GM21447 (cell line): ENCODE measurements around the gene GPRC5C.

Experiments used
- ATAC-seq: cut with Tn5 transposase; IDR thresholded peaks from one replicate; pipeline ENCODE4 v1.9.1; 2021; ENCODE audit not compliant: unreplicated experiment

GPRC5C gene

DNA sequence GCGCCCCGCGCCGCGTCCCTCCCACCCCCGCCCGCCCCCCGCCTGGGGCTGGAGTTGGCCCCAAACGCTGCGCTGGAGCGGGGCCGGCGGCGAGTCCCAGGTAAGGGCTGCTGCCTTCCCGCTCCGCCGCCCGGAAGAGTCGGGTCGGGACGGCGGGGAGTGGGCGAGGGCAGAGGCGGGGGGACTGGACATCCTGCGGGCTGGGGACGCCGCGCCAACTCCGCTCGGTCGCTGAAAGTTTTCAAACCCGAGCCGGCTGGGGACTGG, 469 bp downstream of the GPRC5C start:
- ATAC-seq: no peak

DNA sequence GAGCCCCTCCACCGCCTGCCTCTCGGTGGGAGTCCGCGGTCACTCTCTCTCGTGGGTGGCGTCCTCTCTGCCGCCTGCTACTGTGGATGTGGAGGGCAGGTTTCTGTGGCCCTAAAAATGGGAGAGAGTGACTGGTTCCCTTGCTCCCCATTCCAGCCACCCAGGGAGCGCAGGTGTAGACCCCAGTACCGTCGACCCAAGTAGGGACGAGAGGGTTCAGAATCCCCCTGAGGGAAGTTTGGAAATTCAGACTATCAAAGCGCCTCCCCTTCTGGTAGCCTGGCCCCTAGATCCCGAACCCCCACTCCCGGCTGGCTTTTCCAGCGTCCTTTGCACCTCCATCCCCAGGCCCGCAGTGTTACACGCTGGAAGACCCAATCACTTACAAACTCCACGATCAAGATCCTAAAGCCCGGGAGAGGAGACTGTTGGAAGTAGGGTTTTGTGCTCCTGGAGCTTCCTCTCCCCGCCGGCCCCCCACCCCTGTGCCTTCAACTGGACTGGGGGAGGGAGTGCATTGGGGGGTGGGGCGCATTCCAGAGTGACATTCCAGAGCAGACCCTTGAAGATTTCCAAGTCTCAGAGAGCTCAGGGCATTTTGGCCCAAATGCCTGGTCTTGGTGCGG, 991 bp downstream of the GPRC5C start:
- ATAC-seq: no peak

DNA sequence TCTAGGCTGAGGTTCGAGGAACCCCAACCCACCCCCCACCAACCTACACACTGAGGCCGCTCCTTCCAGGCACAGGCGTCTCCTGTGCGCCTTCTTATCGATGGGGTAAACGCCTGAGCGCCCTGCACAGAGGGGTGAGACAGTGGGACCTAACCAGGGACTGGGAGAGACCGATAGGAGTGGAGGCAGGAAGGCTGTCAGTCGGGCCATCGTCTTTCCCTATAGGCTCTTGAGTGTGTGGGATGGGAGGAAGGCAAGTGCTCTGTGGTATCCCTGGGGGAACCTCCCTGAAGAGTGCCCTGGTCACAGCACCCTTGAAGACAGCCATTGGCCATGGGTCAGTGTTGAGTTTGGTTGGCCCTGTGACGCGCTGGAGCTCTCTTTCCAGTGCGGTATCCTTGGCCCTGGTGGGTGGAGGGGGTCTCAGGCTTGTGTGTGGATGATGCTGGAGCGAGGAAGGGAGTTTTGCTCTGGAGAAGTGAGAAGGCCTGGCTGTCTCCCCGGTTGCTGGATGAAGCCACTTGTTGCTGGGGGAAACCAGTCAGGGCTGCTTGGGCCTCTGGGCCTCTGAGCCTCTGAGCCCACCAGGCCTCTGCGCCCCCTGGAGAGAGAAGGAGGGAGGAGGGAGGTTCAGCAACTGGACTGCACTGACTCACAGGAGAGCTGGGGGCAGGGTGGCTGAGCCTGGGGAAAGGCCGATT, 1.7 kb downstream of the GPRC5C start:
- ATAC-seq: no peak

DNA sequence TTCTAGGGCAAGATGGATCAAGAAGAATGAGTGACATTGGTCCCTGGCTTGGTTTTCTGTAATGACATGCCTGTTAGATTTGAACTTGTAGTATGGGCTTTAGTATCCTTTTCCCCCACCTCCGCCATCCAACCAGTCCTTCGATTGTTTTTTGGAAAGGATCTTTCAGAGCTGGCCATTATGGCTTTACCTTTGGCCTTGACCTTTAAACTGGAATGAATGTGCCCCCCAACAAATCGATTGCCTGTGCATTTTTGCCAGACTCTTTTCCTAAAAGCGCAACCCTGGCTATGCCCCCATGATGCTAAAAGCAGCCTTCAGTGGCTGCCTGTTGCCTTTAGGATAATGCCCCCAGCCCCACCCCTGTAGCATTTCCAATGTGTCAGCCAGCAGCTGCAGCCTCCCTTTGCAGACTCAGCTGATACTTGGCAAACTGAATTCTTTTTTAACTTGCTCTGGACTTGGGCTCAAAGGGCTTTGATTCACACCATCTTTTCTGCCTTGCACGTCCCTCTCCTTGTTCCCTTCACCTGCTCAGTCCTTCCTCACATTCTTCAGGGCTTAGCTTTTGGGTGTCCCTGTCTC, 4.0 kb downstream of the GPRC5C start:
- ATAC-seq: no peak

DNA sequence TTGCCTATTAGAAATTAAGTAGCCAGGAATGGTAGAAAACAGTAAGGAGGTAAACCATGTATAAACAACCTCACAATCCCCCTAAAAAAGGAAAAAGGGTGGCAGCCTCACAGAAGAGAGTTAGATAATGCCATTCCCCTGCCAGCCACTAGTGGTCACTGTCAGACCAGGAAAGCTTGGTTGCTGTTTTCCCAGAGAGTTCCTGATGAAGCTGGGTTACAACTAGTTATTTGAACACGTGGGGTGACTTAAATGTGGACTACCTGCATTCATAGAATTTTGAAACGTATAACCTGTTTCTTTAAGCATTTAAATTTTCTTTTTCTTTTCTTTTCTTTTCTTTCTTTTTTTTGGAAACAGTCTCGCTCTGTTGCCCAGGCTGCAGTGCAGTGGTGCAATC, 5.8 kb downstream of the GPRC5C start:
- ATAC-seq: no peak

DNA sequence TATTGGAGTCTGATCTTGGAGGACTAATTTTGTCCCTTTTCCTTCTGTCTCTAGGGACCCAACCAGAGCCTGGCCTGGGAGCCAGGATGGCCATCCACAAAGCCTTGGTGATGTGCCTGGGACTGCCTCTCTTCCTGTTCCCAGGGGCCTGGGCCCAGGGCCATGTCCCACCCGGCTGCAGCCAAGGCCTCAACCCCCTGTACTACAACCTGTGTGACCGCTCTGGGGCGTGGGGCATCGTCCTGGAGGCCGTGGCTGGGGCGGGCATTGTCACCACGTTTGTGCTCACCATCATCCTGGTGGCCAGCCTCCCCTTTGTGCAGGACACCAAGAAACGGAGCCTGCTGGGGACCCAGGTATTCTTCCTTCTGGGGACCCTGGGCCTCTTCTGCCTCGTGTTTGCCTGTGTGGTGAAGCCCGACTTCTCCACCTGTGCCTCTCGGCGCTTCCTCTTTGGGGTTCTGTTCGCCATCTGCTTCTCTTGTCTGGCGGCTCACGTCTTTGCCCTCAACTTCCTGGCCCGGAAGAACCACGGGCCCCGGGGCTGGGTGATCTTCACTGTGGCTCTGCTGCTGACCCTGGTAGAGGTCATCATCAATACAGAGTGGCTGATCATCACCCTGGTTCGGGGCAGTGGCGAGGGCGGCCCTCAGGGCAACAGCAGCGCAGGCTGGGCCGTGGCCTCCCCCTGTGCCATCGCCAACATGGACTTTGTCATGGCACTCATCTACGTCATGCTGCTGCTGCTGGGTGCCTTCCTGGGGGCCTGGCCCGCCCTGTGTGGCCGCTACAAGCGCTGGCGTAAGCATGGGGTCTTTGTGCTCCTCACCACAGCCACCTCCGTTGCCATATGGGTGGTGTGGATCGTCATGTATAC, 8.0 kb downstream of the GPRC5C start:
- ATAC-seq: no peak

DNA sequence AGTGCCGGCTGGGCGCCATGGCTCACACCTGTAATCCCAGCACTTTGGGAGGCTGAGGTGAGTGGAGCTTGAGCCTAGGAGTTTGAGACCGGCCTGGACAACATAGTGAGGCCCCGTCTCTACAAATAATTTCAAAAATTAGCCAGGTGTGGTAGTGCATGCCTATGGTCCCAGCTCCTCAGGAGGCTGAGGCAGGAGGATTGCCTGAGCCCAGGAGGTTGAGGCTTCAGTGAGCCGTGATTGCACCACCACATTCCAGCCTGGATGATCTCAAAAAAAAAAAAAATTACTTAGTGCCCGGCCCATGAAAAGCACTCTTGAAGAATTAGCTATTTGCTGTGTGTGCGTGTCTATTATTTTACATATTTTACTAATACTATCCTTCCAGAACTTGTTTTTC, 9.6 kb downstream of the GPRC5C start:
- no peak for ATAC-seq

DNA sequence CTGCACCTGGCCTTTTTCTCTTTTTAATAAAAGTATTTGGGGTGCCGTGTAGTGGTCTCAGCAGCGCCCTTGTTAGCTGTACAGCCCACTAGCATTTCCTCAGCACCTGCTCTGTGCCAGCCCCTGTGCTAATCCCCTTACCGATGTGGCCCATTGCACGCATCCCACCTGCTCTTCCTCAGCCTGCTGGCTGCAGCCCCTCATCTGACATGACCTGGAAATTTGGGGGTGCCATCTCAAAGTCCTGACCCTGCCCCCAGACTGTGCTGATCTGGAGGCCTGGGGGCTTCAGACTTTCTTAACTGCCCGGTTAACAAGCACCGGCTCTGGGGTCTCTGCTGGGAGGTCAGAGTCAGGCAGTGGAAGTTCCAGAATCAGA, 10.4 kb downstream of the GPRC5C start:
- no peak for ATAC-seq

DNA sequence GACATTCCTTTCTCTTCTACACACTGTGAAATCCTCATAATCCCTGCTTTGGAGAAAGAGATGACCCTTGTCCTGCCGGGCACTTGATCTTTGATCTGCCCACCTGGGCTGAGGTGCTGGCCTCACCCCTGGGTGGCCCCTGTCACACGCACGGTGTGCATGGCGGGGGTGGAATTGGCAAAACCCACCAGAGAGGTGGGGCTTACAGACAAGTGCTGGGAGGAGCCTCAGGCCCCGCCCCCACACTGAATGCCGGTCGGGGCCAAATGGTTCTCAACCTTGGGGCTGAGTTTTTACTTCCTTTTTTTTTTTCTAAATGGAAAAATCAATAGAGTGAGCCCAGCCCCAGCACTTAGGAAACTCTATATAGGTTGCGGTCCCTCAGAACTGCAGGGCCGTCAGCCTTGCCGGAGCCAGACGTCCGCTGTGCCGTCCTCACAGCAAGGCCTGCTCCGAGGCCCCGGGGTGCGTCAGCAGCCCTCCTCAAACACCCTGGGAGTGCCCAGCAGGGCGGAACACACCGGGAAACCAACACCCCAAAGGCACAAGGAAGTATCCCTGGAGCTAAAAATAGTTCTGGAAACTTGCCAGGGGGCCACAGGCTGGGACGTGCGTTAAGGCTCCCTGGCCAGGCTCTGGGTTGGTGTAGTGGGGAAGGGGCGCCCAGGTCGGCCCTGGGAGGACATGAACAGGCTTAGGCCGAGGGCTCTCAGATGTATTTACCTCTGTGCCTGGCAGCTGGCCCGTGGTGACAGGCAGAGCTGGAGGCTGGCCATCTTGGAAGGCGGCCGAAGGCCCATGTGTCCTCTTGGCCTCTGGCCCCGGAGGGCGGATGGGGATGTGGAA, 11.0 kb downstream of the GPRC5C start:
- ATAC-seq: peak; percentile 75

DNA sequence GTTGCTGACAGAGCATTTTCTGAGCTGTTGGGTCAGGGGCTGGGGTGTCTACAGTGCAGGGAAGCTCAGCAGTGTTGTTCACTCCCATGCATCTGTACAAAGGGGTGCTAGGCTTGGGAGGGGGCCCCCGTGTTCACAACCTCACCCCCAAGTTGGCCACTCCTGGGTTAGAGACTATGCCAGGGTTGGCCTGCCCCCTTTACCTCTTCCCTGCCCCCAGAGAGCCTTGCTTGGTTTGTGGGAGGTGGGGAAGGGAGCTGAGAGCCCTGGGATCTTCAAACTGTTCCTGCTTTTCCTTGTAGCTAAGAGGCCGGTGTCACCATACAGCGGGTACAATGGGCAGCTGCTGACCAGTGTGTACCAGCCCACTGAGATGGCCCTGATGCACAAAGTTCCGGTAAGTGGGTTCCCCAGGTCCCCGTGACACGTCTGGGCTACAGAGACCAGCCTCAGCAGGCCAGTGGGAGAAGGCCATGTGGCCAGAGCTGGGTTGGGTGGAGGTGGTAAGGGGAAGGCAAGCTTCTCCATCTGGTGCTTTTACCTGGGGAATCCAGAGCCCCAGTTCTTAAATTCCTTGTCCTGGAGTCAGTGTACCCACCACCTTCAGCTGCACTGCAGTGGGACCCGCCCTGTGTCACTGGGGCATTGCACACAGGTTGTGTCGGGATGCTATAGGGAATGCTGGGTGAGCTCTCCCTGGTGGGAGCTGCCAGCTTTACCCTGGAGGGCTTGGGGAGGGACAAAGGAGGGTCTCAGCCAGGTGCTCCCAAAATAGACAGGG, 11.8 kb downstream of the GPRC5C start:
- no peak for ATAC-seq

DNA sequence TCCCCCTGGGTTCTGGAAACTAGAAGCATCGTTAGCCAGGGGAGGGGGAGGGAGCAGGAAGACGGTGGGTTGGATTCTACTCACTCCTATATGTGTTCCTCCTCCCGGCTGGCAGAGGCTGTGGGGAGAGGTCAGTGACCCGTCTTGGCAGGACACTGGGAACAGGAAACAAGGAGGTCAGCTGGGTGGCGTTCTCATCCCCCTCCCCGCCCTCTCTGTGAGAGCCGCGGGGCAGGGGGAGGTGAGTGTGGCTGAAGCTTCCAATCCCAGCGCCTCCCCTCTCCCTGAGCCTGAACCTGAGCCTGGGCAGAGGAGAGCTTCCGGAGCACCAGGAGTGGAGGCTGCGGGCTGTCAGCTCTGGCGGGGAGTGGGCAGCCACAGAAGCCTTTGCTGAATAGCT, 12.5 kb downstream of the GPRC5C start:
- no peak for ATAC-seq

DNA sequence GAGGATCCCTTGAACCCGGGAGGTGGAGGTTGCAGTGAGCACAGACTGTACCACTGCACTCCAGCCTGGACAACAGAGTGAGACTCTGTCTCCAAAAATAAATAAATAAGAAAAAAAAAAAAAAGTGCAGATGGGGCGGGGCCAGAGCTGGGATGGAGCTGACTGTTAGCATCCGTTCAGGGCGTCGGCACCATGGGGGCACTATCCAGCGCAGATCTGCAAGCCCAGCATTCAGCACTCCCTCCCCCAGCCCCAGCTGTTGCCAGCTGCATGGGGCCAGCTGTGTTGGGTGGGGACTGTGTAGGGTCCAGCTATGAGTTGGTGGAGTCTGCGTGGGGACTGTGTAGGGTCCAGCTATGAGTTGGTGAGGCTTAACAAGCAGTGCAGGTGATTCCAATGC, 13.3 kb downstream of the GPRC5C start:
- no peak for ATAC-seq

DNA sequence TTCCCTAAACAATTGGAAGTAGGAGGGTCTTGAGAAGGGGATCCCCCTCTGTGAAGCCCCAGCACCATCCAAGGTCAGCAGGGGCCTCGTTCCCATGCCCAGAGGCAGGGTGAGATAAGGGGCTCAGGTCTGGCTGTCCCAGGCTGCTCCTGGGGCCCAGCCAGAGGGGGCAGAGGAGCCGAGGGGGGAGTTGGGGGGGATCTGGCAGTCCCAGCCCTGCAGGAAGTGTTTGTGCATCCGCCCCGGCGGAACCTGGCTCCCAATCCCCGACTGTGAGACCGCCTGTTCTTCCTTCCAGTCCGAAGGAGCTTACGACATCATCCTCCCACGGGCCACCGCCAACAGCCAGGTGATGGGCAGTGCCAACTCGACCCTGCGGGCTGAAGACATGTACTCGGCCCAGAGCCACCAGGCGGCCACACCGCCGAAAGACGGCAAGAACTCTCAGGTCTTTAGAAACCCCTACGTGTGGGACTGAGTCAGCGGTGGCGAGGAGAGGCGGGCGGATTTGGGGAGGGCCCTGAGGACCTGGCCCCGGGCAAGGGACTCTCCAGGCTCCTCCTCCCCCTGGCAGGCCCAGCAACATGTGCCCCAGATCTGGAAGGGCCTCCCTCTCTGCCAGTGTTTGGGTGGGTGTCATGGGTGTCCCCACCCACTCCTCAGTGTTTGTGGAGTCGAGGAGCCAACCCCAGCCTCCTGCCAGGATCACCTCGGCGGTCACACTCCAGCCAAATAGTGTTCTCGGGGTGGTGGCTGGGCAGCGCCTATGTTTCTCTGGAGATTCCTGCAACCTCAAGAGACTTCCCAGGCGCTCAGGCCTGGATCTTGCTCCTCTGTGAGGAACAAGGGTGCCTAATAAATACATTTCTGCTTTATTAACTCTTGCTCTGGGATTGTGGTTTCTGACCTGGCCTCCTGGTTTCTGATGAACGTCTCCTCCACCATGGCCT, 14.9 kb downstream of the GPRC5C start:
- no peak for ATAC-seq

DNA sequence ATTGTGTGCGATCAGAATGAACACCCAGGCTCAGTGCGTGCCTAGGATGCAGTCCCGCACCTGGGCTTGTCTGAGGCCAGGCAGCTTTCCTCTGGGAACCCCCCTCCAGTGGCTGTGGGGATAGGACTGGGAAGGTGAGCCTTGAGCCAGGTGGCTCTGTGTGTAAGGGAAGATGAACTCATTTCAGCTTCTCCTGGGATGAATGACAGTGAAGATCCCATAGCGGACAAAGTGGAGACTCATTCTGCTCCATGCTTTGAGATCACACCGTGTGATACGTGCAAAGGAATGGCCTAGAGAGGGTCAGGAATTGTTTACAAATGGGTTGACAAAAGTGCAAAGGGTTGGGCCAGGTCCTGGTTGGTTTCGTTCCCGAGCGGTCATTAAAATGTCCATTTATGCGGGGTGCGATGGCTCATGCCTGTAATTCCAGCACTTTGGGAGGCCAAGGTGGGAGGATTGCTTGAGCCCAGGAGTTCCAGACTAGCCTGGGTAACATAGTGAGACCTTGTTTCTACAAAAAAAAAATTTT, 15.8 kb downstream of the GPRC5C start:
- no peak for ATAC-seq

DNA sequence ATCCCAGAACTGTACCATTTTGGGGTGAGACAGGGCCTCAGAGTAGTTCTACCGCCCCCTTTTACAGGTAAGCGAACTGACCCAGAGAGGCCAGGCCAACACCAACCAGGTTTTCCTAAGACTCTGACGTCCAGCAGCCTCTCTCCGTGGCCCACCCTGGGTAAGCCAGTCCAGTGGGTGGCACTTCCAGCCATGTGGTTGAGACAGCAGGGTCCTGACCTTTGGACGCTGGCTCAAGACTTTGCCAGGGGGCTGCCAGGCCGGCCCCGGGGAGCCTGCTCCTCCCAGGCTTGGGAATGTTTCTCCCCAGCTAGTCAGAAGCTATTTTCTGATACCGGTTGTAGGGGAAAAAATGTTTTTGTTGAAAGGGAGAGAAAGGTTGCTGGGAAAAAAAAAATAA, 16.9 kb downstream of the GPRC5C start:
- no peak for ATAC-seq

DNA sequence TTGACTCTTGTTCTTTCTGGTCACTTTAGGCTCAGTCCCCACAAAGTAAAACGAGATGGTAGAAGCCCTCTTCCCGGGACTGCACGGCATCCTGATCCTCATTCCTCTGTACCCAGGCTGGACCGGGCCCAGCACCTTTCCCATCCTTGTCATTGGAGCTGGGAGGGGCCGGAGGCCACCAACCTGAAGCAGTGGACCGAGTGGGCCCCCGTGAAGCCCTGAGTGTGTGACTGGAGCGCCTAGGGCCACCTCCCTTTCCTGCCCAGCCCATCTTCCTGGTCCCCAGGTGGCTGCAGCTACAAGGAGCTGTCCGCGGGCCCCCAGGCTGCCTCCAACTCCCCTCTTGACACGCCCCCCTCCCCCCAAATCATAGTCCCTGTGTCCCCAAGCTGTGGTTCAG, 17.4 kb downstream of the GPRC5C start:
- ATAC-seq: no peak

DNA sequence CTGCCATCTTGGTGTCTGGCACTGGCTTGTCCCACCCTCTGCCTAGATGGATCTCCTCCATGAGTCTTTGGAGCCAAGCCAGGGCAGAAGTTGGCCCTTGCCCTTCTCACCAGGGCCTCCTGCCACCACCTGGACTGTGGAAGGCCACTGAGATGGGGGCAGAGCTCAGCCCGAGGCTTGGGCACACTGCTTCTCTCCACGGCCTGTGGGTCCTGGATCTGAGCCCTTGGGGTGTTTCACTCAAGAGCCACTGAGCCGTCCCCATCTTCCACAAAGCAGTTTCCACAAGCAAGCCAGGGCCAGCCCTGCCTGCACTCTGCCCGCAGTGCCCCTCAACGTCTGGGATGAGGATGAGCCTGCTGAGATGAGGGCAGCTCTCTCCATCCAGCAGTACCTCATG, 17.9 kb downstream of the GPRC5C start:
- ATAC-seq: no peak

DNA sequence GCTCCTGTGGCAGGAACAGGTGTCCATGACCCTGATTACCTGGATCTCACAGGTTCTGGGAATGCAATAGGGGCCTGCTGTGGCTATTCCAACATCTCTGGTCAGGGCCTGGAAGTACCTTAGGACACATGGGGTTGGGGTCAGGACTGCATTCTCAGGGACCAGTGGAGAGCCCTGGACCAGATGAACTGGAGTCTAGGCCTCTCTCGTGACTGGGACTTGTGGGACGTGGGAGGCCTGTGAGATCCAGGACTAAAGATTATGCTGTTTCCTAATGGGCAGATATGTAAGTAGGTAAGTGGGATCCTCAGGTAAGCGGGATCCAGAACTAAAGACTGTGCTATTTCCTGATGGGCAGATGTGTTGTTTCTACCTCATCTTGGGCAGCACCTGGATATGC, 18.3 kb downstream of the GPRC5C start:
- ATAC-seq: no peak

DNA sequence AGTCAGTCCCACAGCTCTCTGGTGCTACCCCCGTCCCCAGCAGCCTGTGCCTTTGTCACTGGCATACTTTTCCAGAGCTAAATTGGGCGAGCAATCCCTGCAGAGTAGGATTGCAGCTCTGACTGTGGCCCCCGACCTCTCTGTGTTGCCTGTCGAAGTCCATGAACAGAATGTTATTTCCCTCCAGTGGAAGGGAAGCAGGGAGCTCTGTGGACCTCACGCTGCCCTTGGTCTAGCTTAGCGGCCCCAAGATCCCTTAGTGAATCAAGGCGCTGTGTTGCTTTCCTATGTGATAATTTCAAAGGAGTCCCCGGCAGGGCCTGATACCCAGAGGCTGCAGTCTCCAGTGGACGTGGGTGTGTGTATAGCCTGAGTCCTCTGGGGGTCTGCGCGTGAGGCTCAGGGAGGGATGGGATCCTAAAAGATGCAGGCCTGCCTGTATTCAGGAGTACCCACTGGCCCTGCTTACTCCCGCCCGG, 19.1 kb downstream of the GPRC5C start:
- no peak for ATAC-seq
